HuH-7.5 (cell line): ENCODE measurements around the gene CAP1.
"Not testable (repeated sequence)": the region's sequence is repeated elsewhere in the genome, so short reads cannot be mapped to it uniquely, and the experiment has no call there.

Source experiments
- DNase-seq: peaks from one replicate; pipeline ENCODE4 v3.0.0; 2011; ENCODE audit warnings: low spot score

Gene CAP1

GRCh38 chr1:40030528-40031135, 9.9 kb upstream of the CAP1 start:
- no peak for DNase-seq

- no peak for DNase-seq
Measured at GRCh38 chr1:40032240-40032891, 8.2 kb upstream of the CAP1 start.

GRCh38 chr1:40034869-40035268, 5.7 kb upstream of the CAP1 start:
- DNase-seq, result no peak

GRCh38 chr1:40036574-40036973, 4.0 kb upstream of the CAP1 start:
- no peak for DNase-seq

GRCh38 chr1:40037254-40037653, 3.3 kb upstream of the CAP1 start:
- not testable (repeated sequence) for DNase-seq

GRCh38 chr1:40038697-40039096, 1.8 kb upstream of the CAP1 start:
- DNase-seq, result no peak

GRCh38 chr1:40039245-40039756, 1.2 kb upstream of the CAP1 start:
- DNase-seq, result no peak

- peak; percentile 59 for DNase-seq
Measured at GRCh38 chr1:40039757-40040510, 595 bp upstream of the CAP1 start.

GRCh38 chr1:40041466-40041838, 923 bp downstream of the CAP1 start:
- DNase-seq, result no peak

- DNase-seq, result no peak
Measured at GRCh38 chr1:40042341-40042740, 1.8 kb downstream of the CAP1 start.

- no peak for DNase-seq
Measured at GRCh38 chr1:40044110-40044509, 3.6 kb downstream of the CAP1 start.

GRCh38 chr1:40045182-40045581, 4.7 kb downstream of the CAP1 start:
- DNase-seq, result no peak

GRCh38 chr1:40045766-40046165, 5.2 kb downstream of the CAP1 start:
- no peak for DNase-seq

GRCh38 chr1:40047276-40047675, 6.7 kb downstream of the CAP1 start:
- DNase-seq, result no peak

GRCh38 chr1:40047769-40048168, 7.2 kb downstream of the CAP1 start:
- no peak for DNase-seq

GRCh38 chr1:40049725-40050124, 9.2 kb downstream of the CAP1 start:
- no peak for DNase-seq

- no peak for DNase-seq
Measured at GRCh38 chr1:40050863-40051262, 10.3 kb downstream of the CAP1 start.

- no peak for DNase-seq
Measured at GRCh38 chr1:40053138-40053887, 12.8 kb downstream of the CAP1 start.

GRCh38 chr1:40056519-40057309, 16.2 kb downstream of the CAP1 start:
- no peak for DNase-seq

GRCh38 chr1:40057310-40058030, 16.9 kb downstream of the CAP1 start:
- no peak for DNase-seq

GRCh38 chr1:40058097-40058452, 17.5 kb downstream of the CAP1 start:
- DNase-seq, result no peak
